ENCODE results near the gene ICA1.

ICA1 gene

GRCh38 chr7:8147760-8148463 lies 114.1 kb downstream of the ICA1 start:
- DNase-seq: no peak
- peaks cover 14 to 40% of the 10 kb centered on the region in 2 donors for H3K4me1 Mint-ChIP-seq (ENCODE audit: low read depth in 2 of 2)

GRCh38 chr7:8146788-8147413 lies 115.1 kb downstream of the ICA1 start:
- ATAC-seq (replicated peaks) (no peak), DNase-seq (no peak)
- no peak overlapping the region for H3K4me3 Mint-ChIP-seq
- no peaks in the 10 kb centered on the region for H3K27me3 Mint-ChIP-seq
- H3K27ac Mint-ChIP-seq: no peak overlapping the region
- peaks cover 11 to 31% of the 10 kb centered on the region in 2 donors for H3K4me1 Mint-ChIP-seq (ENCODE audit: low read depth in 2 of 2)
- no peaks in the 10 kb centered on the region for H3K9me3 Mint-ChIP-seq
- peaks cover under 1% of the 10 kb centered on the region for H3K36me3 Mint-ChIP-seq (ENCODE audit: insufficient read depth)

More at GRCh38 chr7:8147760-8148463, 114.1 kb downstream of the ICA1 start:
- no peak overlapping the region for H3K4me3 Mint-ChIP-seq
- H3K9me3 Mint-ChIP-seq: peaks cover 0 to 7% of the 10 kb centered on the region in 2 donors
- no peak overlapping the region for H3K27ac Mint-ChIP-seq
- H3K36me3 Mint-ChIP-seq (ENCODE audit: insufficient read depth): peaks cover 10% of the 10 kb centered on the region
- H3K27me3 Mint-ChIP-seq: no peaks in the 10 kb centered on the region
- no peak for ATAC-seq (replicated peaks)

GRCh38 chr7:8146106-8146787 lies 115.7 kb downstream of the ICA1 start:
- Mint-ChIP-seq H3K4me3 (no peak overlapping the region), H3K9me3 (no peaks in the 10 kb centered on the region), H3K27ac (no peak overlapping the region), H3K36me3 (ENCODE audit: insufficient read depth) (no peaks in the 10 kb centered on the region), H3K27me3 (no peaks in the 10 kb centered on the region), H3K4me1 (ENCODE audit: low read depth in 2 of 2) (peaks cover 11 to 24% of the 10 kb centered on the region in 2 donors)
- no peak for ATAC-seq (replicated peaks)
- DNase-seq: no peak

GRCh38 chr7:8144856-8145255 lies 117.1 kb downstream of the ICA1 start:
- Mint-ChIP-seq H3K27ac (peak overlapping the region in 1 of 2 donors; percentile 15), H3K4me1 (ENCODE audit: low read depth in 2 of 2) (peaks cover 10 to 20% of the 10 kb centered on the region in 2 donors)

GRCh38 chr7:8143151-8143874 lies 118.7 kb downstream of the ICA1 start:
- no peaks in the 10 kb centered on the region for H3K9me3 Mint-ChIP-seq
- DNase-seq (no peak), ATAC-seq (replicated peaks) (peak; percentile 16)
- H3K27me3 Mint-ChIP-seq: no peaks in the 10 kb centered on the region
- no peaks in the 10 kb centered on the region for H3K36me3 Mint-ChIP-seq (ENCODE audit: insufficient read depth)
- H3K4me3 Mint-ChIP-seq: peak overlapping the region in 1 of 2 donors; percentile 21
- peaks cover 6 to 7% of the 10 kb centered on the region in 2 donors for H3K4me1 Mint-ChIP-seq (ENCODE audit: low read depth in 2 of 2)
- H3K27ac Mint-ChIP-seq: peak overlapping the region in 1 of 2 donors; percentile 78

More at GRCh38 chr7:8144856-8145255, 117.1 kb downstream of the ICA1 start:
- no peak overlapping the region for H3K4me3 Mint-ChIP-seq
- DNase-seq (no peak), ATAC-seq (replicated peaks) (no peak)
- no peaks in the 10 kb centered on the region for H3K27me3 Mint-ChIP-seq
- H3K36me3 Mint-ChIP-seq (ENCODE audit: insufficient read depth): no peaks in the 10 kb centered on the region
- H3K9me3 Mint-ChIP-seq: no peaks in the 10 kb centered on the region

GRCh38 chr7:8142477-8142876 lies 119.5 kb downstream of the ICA1 start:
- H3K9me3 Mint-ChIP-seq: no peaks in the 10 kb centered on the region

GRCh38 chr7:8141070-8141469 lies 120.9 kb downstream of the ICA1 start:
- DNase-seq: no peak
- Mint-ChIP-seq H3K4me1 (ENCODE audit: low read depth in 2 of 2) (peaks cover 6 to 7% of the 10 kb centered on the region in 2 donors), H3K9me3 (no peaks in the 10 kb centered on the region), H3K4me3 (no peak overlapping the region), H3K27ac (no peak overlapping the region), H3K36me3 (ENCODE audit: insufficient read depth) (no peaks in the 10 kb centered on the region), H3K27me3 (no peaks in the 10 kb centered on the region)
- no peak for ATAC-seq (replicated peaks)

More at GRCh38 chr7:8142477-8142876, 119.5 kb downstream of the ICA1 start:
- Mint-ChIP-seq H3K27ac (no peak overlapping the region), H3K36me3 (ENCODE audit: insufficient read depth) (no peaks in the 10 kb centered on the region), H3K4me1 (ENCODE audit: low read depth in 2 of 2) (peaks cover 7 to 9% of the 10 kb centered on the region in 2 donors), H3K27me3 (no peaks in the 10 kb centered on the region), H3K4me3 (no peak overlapping the region)
- ATAC-seq (replicated peaks) (no peak), DNase-seq (no peak)

GRCh38 chr7:8136051-8136730 lies 125.8 kb downstream of the ICA1 start:
- peaks cover 36 to 41% of the 10 kb centered on the region in 2 donors for H3K4me1 Mint-ChIP-seq (ENCODE audit: low read depth in 2 of 2)
- no peaks in the 10 kb centered on the region for H3K9me3 Mint-ChIP-seq
- no peak overlapping the region for H3K27ac Mint-ChIP-seq

GRCh38 chr7:8135417-8135816 lies 126.5 kb downstream of the ICA1 start:
- Mint-ChIP-seq H3K9me3 (no peaks in the 10 kb centered on the region), H3K4me1 (ENCODE audit: low read depth in 2 of 2) (peaks cover 43 to 46% of the 10 kb centered on the region in 2 donors), H3K36me3 (ENCODE audit: insufficient read depth) (peaks cover 8% of the 10 kb centered on the region), H3K27ac (peak overlapping the region in 1 of 2 donors; percentile 93), H3K4me3 (no peak overlapping the region), H3K27me3 (no peaks in the 10 kb centered on the region)
- DNase-seq (no peak), ATAC-seq (replicated peaks) (no peak)

More at GRCh38 chr7:8136051-8136730, 125.8 kb downstream of the ICA1 start:
- ATAC-seq (replicated peaks): no peak
- Mint-ChIP-seq H3K36me3 (ENCODE audit: insufficient read depth) (peaks cover 8% of the 10 kb centered on the region), H3K27me3 (no peaks in the 10 kb centered on the region), H3K4me3 (no peak overlapping the region)
- DNase-seq: no peak

- H3K36me3 Mint-ChIP-seq (ENCODE audit: insufficient read depth): peaks cover 15% of the 10 kb centered on the region
- peaks cover 47 to 54% of the 10 kb centered on the region in 2 donors for H3K4me1 Mint-ChIP-seq (ENCODE audit: low read depth in 2 of 2)
- DNase-seq (no peak), ATAC-seq (replicated peaks) (peak; percentile 7)
- peak overlapping the region; percentile 93 to 96 for H3K27ac Mint-ChIP-seq
- H3K4me3 Mint-ChIP-seq: peak overlapping the region; percentile 52 to 72
- no peaks in the 10 kb centered on the region for H3K9me3 Mint-ChIP-seq
- no peaks in the 10 kb centered on the region for H3K27me3 Mint-ChIP-seq
Observed at GRCh38 chr7:8134089-8134733, 127.8 kb downstream of the ICA1 start.

GRCh38 chr7:8133188-8133848 lies 128.6 kb downstream of the ICA1 start:
- H3K27me3 Mint-ChIP-seq: no peaks in the 10 kb centered on the region
- peaks cover 24% of the 10 kb centered on the region for H3K36me3 Mint-ChIP-seq (ENCODE audit: insufficient read depth)
- peak overlapping the region; percentile 52 to 72 for H3K4me3 Mint-ChIP-seq
- no peaks in the 10 kb centered on the region for H3K9me3 Mint-ChIP-seq
- H3K27ac Mint-ChIP-seq: peak overlapping the region; percentile 93 to 96
- no peak for DNase-seq
- peaks cover 56 to 60% of the 10 kb centered on the region in 2 donors for H3K4me1 Mint-ChIP-seq (ENCODE audit: low read depth in 2 of 2)
- ATAC-seq (replicated peaks): no peak

Data from effector memory CD8-positive, alpha-beta T cell (primary cell).